Thymus (tissue), 11 donors: ENCODE data around the gene NYNRIN. TPM values are rescaled to one million over a fixed set of nuclear protein-coding genes. Genes with fewer than 3 reads are reported as not detected.
"Not testable (repeated sequence)": the region's sequence is repeated elsewhere in the genome, so short reads cannot be mapped to it uniquely, and the experiment has no call there.

Experiments used
- DNase-seq, 9 donors: peaks; one replicate each; pipeline ENCODE4 v3.0.0-alpha.2; 2013; ENCODE audit warnings: low spot score in 9 of 9, low read depth in 6 of 9, missing footprints in 1 of 9
- H3K27ac ChIP-seq, 2 donors: one replicate each; pipeline ENCODE4 v1.5.1; 2013; ENCODE audit warnings: control low read depth in 1 of 2, low read depth in 1 of 2, low read length in 1 of 2, mild to moderate bottlenecking in 1 of 2, moderate library complexity in 1 of 2
- H3K27me3 ChIP-seq, 2 donors: one replicate each; pipeline ENCODE4 v1.5.1; 2013; ENCODE audit warnings: low read length in 1 of 2; ENCODE audit not compliant: control insufficient read depth in 2 of 2, insufficient read depth in 1 of 2
- H3K36me3 ChIP-seq, 2 donors: one replicate each; pipeline ENCODE4 v1.5.1; 2013; ENCODE audit warnings: low read length in 1 of 2, mild to moderate bottlenecking in 1 of 2, moderate library complexity in 1 of 2; ENCODE audit not compliant: control insufficient read depth in 2 of 2, insufficient read depth in 2 of 2
- H3K4me1 ChIP-seq, 2 donors: one replicate each; pipeline ENCODE4 v1.5.1; 2013; ENCODE audit warnings: low read length in 2 of 2; ENCODE audit not compliant: control insufficient read depth in 2 of 2, insufficient read depth in 2 of 2
- H3K4me3 ChIP-seq, 2 donors: one replicate each; pipeline ENCODE4 v1.5.1; 2013; ENCODE audit warnings: low read length in 2 of 2, control low read depth in 1 of 2, mild to moderate bottlenecking in 1 of 2
- H3K9me3 ChIP-seq, 2 donors: one replicate each; pipeline ENCODE4 v1.5.1; 2013; ENCODE audit warnings: low read length in 1 of 2, mild to moderate bottlenecking in 1 of 2; ENCODE audit not compliant: control insufficient read depth in 2 of 2, insufficient read depth in 1 of 2
- WGBS: extraction: QIAGEN DNeasy Blood & Tissue Kit; methylation state at CpG from one replicate; pipeline ENCODE4 v1.1.7; 2013; 5-methylcytosine and 5-hydroxymethylcytosine counted together
- polyA plus RNA-seq: library from polyadenylated mRNA; stranded (reverse); fragments of 200-250 nt; gene quantifications from one replicate; pipeline ENCODE4 v1.2.3, GENCODE V29; 2013
- total RNA-seq: library from RNA; stranded (reverse); fragments of 120-200 nt; gene quantifications from one replicate; pipeline ENCODE4 v1.2.4, GENCODE V29; 2013
- donor health status: healthy.

The NYNRIN gene
- total and polyA plus RNA-seq, 2 donors = 3.1 to 4.3 TPM

GRCh38 chr14:24443053-24443665, 44.4 kb downstream of the NYNRIN start:
- 4% methylated on average over 7 of the region's 7 CpGs for WGBS
- H3K4me1 ChIP-seq = peaks cover 9 to 14% of the 10 kb centered on the region in 2 donors
- no peak for DNase-seq
- peak overlapping the region; percentile 99 for H3K27ac ChIP-seq
- no peaks in the 10 kb centered on the region for H3K27me3 ChIP-seq
- H3K4me3 ChIP-seq = peak overlapping the region; percentile 87 to 95
- H3K9me3 ChIP-seq = no peaks in the 10 kb centered on the region
- peaks cover 23 to 30% of the 10 kb centered on the region in 2 donors for H3K36me3 ChIP-seq

GRCh38 chr14:24450828-24451227, 52.0 kb downstream of the NYNRIN start:
- DNase-seq = not testable (repeated sequence)

GRCh38 chr14:24456980-24457379, 58.2 kb downstream of the NYNRIN start:
- Histone ChIP-seq H3K27ac (no peak overlapping the region), H3K4me1 (peaks cover 0 to 4% of the 10 kb centered on the region in 2 donors), H3K36me3 (no peaks in the 10 kb centered on the region), H3K4me3 (no peak overlapping the region), H3K9me3 (peaks cover 0 to 13% of the 10 kb centered on the region in 2 donors), H3K27me3 (no peaks in the 10 kb centered on the region)
- no peak for DNase-seq

More at GRCh38 chr14:24450828-24451227, 52.0 kb downstream of the NYNRIN start:
- peaks cover 0 to 13% of the 10 kb centered on the region in 2 donors for H3K9me3 ChIP-seq
- H3K27ac ChIP-seq, H3K36me3 ChIP-seq, H3K27me3 ChIP-seq, H3K4me1 ChIP-seq, H3K4me3 ChIP-seq: not testable (repeated sequence)
- WGBS = 99% methylated on average over 2 of the region's 2 CpGs

- H3K36me3 ChIP-seq = no peaks in the 10 kb centered on the region
- peaks cover 3 to 7% of the 10 kb centered on the region in 2 donors for H3K4me1 ChIP-seq
- no peak overlapping the region for H3K4me3 ChIP-seq
- no peak for DNase-seq
- peaks cover 0 to 5% of the 10 kb centered on the region in 2 donors for H3K9me3 ChIP-seq
- no peak overlapping the region for H3K27ac ChIP-seq
- no peaks in the 10 kb centered on the region for H3K27me3 ChIP-seq
- WGBS = 97% methylated on average over 1 of the region's 1 CpG
These were observed 59.9 kb downstream of the NYNRIN start for GRCh38 chr14:24458736-24459135.

GRCh38 chr14:24459331-24459730, 60.5 kb downstream of the NYNRIN start:
- H3K36me3 ChIP-seq = no peaks in the 10 kb centered on the region
- over 99% methylated on average over 3 of the region's 3 CpGs for WGBS
- H3K27me3 ChIP-seq = no peaks in the 10 kb centered on the region
- no peak overlapping the region for H3K4me3 ChIP-seq
- H3K9me3 ChIP-seq = peaks cover 0 to 5% of the 10 kb centered on the region in 2 donors
- DNase-seq = no peak
- H3K27ac ChIP-seq = no peak overlapping the region
- peaks cover 5 to 9% of the 10 kb centered on the region in 2 donors for H3K4me1 ChIP-seq

- DNase-seq = no peak
- Histone ChIP-seq H3K4me1 (peaks cover 10 to 15% of the 10 kb centered on the region in 2 donors), H3K27me3 (no peaks in the 10 kb centered on the region), H3K9me3 (no peaks in the 10 kb centered on the region), H3K27ac (no peak overlapping the region), H3K36me3 (no peaks in the 10 kb centered on the region), H3K4me3 (no peak overlapping the region)
These were observed 62.5 kb downstream of the NYNRIN start for GRCh38 chr14:24461336-24461735.

GRCh38 chr14:24463017-24463883, 64.4 kb downstream of the NYNRIN start:
- H3K36me3 ChIP-seq = no peaks in the 10 kb centered on the region
- no peaks in the 10 kb centered on the region for H3K9me3 ChIP-seq
- peaks cover 10 to 15% of the 10 kb centered on the region in 2 donors for H3K4me1 ChIP-seq
- DNase-seq = peak in 1 of 9 donors; percentile 58
- no peaks in the 10 kb centered on the region for H3K27me3 ChIP-seq
- 60% methylated on average over 3 of the region's 5 CpGs for WGBS
- no peak overlapping the region for H3K4me3 ChIP-seq
- H3K27ac ChIP-seq = peak overlapping the region in 1 of 2 donors; percentile 85

GRCh38 chr14:24463884-24464785, 65.3 kb downstream of the NYNRIN start:
- DNase-seq = peak in 1 of 9 donors; percentile 61
- WGBS = 57% methylated on average over 4 of the region's 4 CpGs
- no peaks in the 10 kb centered on the region for H3K27me3 ChIP-seq
- no peaks in the 10 kb centered on the region for H3K9me3 ChIP-seq
- no peaks in the 10 kb centered on the region for H3K36me3 ChIP-seq
- H3K27ac ChIP-seq = peak overlapping the region in 1 of 2 donors; percentile 85
- peaks cover 10 to 11% of the 10 kb centered on the region in 2 donors for H3K4me1 ChIP-seq
- H3K4me3 ChIP-seq = no peak overlapping the region
